Hypothalamus (tissue), 51 donors: ENCODE measurements around the gene NCBP3.
"Not testable (repeated sequence)": the region's sequence is repeated elsewhere in the genome, so short reads cannot be mapped to it uniquely, and the experiment has no call there.

ENCODE experiments used
- DNase-seq, 51 donors: peaks; one replicate each; lab custom pipeline; 2025; lab: John Stamatoyannopoulos, UW

NCBP3 gene

DNA sequence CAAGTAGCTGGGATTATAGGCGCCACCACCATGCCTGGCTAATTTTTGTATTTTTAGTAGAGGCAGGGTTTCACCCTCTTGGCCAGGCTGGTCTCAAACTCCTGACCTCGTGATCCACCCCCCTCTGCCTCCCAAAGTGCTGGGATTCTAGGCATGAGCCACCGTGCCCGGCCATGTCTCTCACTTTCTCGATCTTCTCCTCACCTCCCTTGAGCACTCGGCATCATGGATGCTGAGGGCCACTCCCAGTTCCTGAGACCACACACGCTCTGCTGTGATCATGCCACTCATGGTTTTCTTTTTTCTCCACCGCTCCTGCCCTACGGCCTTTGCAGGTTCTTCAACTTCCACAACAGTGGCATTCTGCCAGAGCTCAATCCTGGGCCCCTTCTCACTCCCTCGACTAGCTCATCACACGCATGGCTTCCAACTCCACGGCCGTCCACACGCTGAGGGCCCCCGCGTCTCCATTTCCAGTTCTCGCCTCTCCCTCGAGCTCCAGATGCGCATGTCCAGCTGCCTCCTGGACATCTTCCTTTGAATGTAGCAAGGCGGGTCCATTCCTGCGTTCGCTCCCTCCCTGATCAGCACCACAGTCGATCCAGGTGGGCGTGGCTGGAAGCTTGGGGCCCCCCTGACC, 5.5 kb upstream of the NCBP3 start:
- no peak for DNase-seq

DNA sequence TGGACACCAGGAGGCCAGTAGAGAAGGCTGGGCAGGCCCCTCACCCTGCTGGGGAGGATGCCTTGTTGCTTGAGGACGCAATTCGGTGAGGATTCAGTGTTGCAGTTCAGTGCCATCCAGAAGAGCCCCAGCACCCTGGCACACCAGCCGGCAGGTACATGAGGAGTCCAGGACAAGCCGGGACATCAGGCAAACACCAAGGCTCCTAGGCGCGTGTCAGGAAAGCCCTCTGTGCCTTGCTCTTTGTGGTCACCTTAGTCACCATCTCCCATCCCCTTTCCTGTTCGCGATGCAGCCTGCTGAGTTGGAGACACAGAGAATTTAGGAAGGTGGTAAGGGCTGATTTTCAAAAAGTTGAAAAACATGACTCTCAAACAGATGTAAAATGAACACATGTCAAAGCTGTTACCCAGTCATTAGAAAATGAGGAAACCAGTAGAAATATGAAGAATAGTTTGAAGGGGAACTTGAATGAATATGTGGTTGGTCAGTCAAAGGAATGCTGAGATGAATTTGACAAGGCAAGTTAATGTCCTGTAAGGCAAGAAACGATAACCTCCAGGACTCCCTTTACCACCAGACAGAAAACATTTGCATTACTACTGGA, 2.3 kb upstream of the NCBP3 start:
- DNase-seq: no peak

DNA sequence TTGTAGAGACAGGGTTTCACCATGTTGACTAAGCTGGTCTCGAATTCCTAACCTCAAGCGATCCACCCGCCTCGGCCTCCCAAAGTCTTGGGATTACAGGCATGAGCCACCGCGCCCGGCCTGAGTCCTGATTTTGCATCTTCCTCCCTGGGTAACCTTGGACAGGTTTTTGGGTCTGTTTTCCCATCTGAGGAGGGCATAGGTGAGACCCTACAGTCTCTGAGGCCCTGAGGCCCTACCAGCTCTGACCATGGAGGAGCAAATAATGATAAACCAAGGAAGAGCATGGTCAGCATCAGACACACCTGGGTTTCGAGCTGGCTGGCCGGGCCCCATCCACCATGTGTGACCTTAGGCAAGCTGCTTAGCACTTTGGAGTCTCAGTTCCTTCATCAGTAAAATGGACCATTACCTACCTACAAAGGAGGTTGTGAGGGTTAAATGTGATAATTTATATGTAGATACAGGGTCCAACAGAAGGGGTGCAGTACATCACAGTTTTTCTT, 1.2 kb upstream of the NCBP3 start:
- DNase-seq: no peak

DNA sequence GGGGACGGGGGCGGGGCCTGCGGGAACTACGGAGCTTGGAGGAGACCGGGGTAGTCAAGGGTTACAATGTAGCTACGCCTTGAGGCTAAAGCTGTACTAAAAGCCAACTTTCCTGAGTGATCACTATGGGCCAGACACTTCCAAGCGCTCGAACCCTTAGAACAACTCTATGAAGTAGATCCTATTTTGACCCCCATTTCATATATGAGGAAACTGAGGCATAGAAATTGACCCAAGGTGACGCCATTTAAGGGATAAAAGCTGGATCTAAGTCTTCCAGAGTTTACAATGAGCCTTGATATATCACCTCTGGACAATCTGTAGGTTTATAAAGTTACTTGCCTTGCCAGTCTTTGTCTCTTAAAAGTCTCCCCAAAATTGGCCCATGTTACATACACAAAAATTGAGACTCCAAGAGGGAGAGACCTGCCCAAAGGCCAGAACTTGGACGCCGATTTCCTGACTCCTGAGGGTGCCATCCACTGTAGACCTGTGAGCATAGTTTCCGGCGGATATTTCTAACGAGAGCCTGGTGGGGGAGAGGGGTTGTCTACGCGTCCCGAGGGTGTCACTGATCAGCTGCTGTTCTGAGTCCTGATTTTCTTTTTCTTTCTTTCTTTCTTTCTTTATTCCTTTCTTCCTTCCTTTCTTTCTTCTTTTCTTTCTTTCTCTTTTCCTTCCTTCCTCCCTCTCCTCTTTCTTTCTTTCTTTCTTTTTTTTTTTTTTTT, 555 bp upstream of the NCBP3 start:
- DNase-seq: no peak

DNA sequence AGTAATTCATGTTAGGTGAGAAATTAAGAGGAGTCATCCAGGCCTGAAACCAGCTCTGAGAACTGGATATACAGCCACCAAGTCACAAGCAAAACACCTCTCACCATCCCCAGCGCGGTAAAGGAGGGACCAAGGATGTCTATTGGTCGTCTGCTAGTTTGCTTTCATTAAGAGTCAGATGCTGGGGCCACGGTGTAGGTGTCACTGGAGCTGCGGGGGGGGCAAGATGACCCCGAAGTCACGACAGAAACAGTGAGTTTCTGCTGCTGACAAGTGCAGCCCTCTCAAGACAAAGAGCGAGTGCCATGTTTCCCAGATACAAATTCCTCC, 790 bp downstream of the NCBP3 start:
- peak in 1 of 51 donors; percentile 46 for DNase-seq

DNA sequence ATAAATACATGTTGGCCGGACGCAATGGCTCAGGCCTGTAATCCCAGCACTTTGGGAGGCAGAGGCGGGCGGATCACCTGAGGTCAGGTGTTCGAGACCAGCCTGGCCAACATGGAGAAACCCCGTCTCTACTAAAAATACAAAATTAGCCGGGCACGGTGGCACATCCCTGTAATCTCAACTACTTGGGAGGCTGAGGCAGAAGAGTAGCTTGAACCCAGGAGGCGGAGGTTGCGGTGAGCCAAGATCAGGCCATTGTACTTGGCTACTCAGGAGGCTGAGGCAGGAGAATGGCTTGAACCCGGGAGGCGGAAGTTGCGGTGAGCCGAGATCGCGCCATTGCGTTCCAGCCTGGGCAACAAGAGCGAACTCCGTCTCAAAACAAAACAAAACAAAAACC, 1.5 kb downstream of the NCBP3 start:
- DNase-seq: not testable (repeated sequence)

DNA sequence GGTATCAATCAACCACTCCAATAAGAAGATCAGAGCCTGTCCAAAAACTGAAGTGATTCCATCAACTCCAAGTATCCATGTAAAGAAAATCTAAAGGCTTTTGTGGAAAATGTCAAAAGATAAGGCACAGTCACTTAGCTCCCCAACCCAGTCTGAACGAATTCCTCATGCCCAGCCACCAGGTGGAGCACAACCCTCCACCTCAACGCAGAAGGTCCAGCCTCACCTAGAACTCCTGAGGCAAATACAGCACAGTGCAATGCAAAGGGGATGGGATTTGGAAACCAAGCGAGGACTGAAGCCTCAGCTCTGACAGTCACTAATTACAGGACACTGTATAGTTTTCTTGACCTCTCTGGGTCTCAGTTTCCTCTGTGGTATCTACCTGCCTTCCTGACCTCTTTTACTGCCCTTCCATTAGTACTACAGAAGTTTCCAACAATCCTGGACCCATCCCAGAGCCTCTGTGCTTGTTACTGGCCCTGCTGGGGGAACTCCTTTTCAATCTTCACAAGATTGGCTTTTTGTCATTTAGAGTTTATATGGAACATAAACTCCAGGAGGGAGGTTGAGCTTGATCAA, 2.0 kb downstream of the NCBP3 start:
- peak in 1 of 51 donors; percentile 2 for DNase-seq

DNA sequence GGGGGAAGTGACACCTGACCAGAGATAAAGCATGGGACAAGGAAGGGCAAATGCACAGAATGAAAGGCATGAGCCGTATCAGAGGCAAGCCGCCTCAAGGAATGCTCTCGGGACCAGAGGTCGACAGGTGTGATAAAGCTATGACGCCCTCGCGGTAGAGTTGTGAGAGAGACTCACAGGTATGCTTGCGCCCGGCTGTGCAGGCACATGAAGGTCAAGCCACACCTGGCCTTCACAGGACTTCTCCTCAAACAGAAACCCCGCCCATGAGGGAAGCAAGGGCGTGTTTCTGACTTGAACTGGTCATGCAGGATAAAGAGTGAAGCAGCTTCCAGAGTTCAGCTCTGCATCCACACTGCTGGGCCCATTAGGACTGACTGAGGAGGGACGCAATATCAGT, 7.8 kb downstream of the NCBP3 start:
- DNase-seq: no peak

DNA sequence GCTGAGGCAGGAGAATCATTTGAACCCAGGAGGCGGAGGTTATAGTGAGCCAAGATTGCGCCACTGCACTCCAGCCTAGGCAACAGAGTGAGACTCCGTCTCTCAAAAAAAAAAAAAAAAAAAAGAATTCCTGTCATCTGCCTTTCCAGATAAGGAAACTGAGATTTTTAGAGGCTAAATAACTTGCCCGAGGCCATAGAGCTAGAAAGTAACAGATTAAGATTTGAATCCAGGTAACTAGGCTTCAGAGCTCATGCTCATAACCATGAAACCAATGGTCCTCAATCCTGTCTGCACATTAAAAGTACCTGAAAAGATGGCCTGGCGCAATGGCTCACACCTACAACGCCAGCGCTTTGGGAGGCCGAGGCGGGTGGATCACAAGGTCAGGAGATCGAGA, 9.5 kb downstream of the NCBP3 start:
- DNase-seq: no peak

DNA sequence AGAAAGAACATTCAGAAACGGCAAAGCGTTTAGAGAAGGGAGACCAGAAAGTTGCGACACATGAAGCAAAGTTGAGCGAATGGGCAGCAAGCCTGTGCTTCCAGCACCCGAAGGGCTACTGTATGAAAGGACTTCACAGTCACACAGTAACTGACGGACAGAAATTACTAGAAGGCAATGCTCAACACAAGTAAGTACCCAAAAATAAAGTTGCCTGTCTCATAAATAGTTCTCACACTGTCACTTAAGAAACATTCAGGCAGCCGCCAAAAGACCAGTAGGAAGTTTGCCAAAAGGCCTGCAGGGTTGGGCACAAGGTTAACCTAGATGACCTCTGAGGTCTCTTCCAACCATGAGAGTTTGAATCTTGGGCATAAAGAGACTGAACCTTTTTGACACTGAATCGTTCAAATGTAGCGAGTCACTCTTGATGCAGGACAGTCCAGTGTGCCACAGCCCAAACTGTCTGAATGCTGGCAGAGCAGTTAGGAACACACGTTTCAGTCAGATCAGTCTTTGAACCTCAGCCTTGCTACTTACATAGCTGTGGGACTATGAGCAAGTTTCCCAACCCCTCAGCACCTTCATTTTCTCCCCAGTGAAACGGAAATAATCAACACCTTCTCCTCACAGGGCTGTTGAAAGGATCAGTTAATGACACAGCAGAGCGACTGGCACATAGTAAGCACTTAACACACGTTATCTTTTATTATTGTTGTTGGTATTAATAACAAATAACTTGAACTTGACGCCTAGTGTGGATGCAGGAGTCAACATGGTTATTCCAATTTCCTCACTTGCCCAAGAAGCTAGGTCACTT, 10.4 kb downstream of the NCBP3 start:
- no peak for DNase-seq

DNA sequence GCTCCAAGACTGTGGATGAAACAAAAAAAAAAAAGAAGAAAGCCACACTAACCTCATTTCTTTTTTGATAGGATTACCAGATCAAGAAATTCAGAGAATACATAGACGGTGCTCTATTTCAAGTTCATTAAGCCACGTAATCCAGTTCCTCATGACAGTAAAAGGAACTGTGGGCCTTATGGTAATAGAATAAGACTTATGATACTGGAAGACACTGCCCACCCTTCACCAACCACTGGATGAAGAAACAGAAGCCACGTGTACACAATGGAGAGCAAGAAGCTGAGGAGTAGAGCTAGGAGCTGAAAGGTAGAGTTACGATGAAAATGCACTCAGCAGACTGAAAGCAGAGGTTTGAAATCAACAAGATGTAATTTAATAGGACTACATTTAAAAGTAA, 11.2 kb downstream of the NCBP3 start:
- DNase-seq: no peak

DNA sequence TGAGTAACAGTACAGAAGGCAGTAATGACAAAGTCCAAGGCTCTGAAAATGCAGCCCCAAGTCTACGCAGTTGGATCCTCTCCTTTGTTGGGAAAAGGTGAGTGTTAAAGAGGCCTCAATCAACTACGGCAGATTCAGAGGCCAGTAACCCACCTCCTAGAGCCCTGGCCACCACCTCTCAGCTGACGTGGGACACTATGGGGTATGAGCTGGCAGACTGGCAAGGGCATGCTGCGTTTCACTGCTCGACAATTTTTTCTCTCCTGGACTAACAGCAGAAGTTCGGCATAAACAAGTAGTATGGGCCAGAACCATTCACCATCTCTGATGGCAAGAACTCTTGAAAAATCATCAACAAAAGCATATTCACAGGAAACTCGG, 17.2 kb downstream of the NCBP3 start:
- no peak for DNase-seq

DNA sequence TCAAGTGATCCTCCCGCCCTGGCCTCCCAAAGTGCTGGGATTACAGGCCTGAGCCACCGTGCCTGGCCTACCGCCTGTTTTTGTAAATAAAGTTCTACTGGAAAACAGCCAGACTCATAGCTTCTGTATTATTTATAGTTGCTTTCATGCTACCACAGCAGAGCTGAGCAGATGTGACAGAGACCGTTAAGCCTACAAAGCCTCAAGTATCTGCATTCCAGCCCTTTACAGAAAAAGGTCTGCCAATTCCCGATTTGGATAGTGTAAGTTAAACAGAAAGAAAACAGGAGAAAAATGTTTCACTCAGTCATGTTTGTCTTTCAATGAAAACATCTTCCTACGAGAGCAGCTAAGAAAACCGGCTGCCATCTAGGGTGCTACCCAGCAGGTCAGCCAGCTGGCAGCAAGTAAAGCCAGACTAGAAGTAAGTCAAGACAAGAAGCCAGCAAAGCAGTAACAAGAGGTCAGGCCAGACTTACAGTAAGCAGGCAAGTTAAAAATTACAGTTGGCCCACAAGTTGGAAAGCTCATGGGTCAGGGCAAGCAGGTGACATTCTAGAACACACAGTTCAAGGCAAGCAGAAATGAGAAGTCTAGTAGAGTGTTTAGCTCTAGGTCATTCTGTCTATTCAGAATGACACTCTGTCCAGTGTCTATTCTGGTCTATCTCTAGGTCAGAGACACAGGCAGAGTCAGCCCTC, 17.7 kb downstream of the NCBP3 start:
- no peak for DNase-seq

DNA sequence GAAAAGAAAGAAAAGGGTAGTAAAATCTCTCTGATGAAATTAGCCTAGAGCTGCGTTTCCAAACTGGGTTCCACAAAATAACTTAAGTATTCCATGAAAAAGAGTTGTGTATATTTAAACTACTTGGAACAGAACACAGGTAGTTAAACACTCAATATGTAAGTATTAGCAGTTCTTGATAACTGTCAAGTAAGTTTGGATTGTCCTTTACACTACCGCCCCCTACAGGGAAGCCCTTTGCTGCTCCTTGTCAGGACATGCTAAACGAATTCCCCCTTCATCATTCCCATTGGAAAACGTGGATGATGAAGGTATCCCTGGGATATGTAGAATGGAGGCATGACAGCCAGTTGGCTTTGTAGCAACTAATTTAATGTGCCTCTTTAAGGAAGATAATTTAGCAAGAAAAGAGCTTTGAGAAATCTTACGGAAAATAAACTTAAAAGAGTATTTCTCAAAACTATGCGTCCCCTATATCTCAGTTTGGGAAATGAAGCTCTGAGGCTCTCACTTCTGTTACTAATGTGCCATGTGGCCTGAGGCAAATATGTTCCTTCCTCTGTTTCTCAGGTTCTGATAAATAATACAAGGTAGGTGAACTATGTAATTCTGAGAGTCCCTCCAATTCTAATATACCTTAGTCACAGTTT, 18.8 kb downstream of the NCBP3 start:
- peak in 29 of 51 donors; percentile 1 to 84 (median 37) for DNase-seq

DNA sequence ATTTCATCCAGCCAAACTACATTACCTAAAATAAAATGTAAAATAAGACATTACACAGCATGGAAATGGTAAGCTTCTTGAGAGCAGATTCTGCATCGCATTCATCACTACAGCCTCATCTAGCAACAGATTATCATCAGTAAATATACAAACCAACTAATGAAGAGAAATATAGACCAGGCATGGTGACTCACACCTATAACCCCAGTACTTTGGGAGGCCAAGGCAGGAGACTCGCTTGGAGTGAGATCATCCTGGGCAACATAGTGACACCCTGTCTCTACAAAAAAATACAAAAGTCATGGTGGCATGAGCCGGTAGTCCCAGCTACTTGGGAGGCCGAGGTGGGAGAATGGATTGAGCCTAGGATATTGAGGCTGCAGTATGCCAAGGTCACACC, 19.9 kb downstream of the NCBP3 start:
- no peak for DNase-seq

DNA sequence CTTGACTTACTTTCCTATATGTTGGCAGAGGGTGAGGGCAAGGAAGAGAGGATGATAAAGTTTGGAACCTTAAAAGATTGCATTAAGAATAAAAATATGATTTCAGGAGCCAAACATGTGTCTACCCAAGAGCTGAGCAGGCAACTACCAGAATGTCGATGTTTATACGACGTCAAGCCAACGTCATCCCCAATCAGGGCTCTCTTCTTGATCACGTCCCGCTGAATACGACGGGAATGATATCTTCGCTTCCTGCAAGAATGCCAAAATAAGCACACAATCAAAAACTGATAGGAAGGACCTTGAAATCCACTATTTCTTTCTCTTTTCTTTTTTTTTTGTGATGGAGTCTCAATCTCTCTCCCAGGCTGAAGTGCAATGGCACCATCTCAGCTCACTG, 24.9 kb downstream of the NCBP3 start:
- DNase-seq: no peak

DNA sequence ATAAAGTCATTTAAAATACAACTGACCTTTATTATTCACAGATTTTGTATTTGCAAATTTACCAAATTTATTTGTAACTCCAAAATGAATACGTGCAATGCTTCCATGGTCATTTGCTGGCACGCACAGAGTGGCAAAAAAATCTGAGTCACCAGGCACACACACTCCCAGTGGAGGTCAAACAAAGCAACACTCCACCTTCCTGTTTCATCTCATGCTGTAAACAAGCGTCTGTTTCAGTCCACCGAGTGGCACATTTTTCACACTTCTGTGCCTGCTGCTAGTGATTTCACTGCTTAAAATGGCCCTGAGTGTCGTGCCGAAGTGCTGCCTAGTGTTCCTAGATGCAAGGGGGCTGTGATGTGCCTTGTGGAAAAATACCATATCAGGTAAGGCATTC, 27.3 kb downstream of the NCBP3 start:
- DNase-seq: peak in 1 of 51 donors; percentile 9

DNA sequence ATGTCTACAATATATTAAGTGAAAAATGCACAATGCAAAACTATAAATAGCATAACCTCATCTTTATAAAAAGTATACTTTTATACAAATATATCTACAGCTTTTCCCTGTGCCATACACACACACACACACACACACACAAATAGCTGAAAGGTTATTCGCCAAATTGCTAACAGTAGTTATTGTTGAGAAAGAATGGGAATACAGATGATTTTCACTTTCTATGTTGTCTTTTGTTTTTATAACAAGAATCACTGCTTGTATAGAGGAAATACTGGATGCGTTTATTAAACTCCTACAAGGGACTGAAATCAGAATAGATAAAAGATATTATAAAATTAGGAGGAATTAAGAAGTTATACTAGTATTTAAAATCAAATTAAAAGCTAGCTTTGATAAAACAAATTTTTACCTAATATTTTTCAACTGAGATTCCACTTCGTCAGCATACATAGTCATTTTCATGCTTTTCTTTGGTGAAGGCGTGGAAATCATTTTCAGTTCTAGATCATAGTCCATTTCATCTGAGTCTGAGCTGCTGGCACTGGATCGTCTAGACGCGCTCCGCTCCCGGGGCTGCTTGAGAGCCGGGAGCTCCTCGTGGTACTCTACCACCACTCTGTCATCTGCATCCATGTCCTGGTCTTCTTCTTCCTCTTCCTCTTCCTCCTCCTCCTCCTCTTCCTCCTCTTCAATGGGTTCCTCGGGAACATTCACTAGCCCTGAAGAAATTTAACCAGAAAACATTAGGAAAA, 28.0 kb downstream of the NCBP3 start:
- DNase-seq: peak in 3 of 51 donors; percentile 9 to 24 (median 15)

DNA sequence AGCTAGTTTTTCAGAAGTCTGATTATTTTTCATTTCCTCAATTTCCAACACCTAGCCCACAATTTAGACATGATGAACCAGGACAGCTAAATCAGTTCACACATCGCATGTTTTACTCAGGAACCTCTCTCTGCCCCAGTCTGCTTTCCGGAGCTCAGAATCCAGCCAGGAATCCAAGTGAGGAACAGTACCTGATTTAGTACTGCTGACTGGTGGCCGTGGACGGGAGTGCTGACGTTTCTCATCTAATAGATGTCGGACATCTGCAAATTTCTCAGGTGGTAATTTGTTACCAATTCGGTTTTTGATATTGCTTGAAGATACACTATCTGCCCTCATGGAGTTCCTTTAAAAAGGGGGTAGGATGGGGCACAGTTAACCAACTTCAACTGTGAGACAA, 30.1 kb downstream of the NCBP3 start:
- no peak for DNase-seq
